ENCODE data around the gene UPK3A.

UPK3A gene

DNA sequence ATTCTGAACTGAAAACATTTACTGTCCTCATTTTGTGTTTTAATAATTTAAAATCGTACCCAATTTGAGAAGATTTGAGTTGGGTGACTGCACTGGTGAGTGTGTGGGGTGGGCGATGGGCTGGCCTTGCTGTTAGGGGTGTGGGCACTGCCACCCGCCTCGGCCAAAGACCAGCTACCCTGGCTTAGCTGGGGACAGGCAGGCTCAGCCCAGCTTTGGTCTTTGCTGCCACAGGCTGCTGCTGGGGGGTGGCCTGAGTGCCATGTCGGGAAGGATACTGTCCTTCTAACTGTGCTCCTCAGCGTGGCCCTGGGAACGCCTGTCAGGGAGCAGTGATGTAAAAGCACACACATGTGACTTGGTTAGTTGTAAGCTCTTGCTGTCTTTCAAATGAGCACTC, 47.3 kb downstream of the UPK3A start:
- no peak for DNase-seq

DNA sequence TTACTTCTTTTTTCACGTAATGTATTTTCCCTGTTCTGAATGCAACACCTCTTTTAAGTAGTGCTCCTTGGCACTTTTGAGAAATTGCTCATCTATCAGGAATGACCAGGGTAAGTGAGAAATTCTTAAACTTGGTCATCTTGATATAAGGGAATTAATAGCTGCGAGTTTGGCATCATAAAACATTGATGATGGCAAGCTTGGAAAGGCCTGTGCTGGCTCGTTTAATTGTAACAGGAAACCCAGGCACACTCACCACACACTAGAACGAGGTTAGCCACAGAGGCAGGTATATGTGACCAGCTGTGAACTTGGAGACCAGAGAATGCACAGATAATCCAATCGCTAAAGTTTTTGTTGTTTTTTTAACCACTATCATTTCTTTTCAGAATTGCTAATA, 49.3 kb downstream of the UPK3A start:
- no peak for DNase-seq

DNA sequence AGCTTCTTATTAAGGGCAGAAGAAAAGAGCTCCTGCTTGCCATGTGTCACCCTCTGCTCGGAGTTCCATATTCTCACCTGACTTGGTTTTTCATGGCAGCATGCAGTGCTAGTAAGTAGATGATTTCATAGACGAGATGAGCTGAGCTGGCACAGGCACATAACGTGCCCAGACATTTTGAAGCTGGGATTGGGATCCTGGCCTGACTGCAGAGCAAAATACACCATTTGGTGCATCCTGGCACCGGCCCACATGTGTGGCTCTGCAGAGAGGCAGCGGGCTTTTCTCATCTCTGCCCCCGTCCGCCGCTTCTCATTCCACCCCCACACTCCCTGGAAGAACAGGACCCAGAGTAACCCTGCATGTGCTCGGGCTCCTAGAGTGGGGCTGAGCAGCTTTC, 49.8 kb downstream of the UPK3A start:
- no peak for DNase-seq

DNA sequence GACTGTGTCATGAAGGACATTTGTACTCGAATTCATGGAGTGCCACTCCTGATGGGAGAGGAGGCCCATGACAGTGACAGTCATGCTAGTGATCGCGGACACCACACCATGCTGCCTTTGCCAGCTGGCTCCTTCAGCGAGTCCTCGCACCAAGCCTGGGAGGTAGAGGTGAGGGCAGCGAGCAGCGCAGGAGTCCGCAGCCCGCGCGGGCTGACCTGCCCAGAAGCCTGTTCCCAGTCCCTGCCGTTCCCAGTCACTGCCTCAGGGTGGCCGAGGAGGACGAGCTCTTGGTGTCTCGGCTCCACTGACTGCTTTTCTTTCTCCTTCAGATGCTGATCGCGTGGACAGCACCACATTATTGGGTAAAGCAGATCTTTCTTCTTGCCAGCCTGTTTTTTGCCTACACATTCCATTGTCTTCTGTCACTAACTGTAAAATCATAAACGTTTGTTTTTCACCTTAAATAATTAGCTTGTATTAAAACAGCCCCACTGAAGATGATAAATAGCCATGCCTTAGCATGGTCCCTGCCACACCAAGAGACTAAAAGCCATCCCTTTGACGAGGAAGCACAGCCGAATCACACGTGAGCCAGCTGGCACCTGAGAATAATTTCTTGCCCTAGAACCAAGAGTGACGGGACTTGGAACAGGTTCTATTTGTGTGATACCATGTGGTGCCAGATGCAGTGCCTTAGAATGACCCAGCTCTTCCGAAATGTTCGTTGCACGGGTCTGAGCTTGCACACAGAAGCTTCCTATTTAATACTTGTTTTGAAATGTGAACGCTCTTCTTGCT, 50.5 kb downstream of the UPK3A start:
- no peak for DNase-seq

DNA sequence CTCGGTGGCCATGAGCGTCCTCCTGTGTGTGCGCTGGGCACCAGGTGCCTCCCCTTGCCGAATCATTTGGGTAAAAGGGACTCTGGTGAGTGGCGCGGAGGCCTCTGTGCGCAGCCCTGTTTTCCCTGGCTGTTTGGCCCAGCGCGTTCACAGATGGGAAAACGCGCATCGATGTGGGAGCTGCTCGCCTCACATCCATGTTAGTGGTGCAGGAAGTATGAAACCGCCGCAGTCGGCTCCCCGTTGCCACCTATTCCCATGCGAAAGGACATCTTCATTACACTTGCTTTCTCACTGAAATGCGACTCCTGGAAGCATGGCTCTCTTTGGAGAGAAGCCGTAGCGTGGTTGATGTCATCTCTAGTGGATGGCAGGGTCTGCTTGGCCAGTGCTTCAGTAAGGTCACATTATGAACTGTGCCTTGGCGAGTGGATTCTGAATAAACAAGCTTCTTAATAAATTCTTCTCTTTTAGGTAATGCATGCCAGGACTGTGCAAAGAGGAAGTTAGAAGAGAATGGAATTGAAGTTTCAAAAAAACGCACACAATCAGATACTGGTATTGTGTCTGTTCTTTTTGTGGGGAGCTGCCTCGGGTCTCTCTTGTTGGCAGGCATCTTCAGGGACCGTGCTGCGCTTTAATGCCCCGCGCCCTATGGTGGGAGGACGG, 51.2 kb downstream of the UPK3A start:
- DNase-seq = no peak

DNA sequence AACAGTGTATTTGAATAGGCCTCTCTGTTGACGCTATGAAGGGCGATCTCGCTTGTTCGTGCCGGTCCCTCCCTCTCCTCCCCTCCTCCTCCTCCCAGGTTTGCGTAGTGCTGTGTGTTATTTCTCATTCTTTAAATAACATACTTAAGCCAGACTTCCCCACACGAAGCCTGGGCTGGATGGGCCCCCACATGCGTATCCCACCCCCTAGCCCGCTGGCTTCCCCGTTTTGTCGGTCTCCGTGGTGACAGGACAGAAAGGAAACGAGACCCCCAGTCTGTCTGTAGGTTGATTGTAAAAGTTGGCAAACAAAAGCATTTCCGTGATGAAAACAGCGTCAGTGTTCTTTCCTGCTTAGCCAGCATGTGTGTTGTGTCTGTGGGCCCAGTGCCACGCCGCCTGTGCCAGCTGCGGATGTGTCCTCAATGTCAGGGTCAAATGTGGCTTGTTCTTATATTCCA, 52.3 kb downstream of the UPK3A start:
- DNase-seq = no peak

DNA sequence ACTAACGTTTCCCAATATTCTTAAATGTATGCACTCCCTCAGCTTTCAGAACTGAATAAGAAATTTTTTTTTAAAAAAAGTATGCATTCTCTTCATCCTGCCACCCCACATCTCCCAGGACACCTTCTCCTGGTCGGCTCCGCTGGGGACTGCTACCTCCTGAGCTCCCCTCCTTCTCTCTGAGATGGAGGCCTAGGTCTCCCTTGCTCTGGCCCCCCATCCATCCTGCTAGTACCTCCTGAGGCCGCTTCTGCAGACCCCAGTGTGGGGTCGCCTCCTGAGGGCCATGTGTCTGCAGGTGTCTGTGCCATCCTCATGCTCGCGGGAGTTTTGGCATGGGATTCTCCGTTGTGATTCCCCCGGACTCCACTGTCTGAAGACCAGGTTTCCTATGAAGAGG, 52.8 kb downstream of the UPK3A start:
- DNase-seq = no peak

DNA sequence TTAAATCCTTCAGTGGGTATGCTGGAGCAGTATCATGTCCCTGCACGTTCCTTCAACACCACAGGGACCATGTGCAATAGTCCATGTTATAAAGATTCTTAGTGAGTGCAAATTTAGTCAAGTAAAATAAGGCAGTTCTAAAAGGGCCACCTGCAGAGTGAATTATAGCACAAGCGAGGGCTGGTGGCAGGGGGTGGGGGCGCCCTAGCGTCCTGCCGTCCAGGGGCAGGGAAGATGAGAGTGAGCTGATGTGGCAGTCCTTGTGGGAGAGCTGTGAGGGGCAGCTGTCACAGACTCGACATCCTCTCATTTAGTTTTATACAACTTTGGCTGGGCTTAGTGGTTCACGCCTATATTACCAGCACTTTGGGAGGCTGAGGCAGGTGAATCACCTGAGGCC, 54.0 kb downstream of the UPK3A start:
- DNase-seq = no peak

DNA sequence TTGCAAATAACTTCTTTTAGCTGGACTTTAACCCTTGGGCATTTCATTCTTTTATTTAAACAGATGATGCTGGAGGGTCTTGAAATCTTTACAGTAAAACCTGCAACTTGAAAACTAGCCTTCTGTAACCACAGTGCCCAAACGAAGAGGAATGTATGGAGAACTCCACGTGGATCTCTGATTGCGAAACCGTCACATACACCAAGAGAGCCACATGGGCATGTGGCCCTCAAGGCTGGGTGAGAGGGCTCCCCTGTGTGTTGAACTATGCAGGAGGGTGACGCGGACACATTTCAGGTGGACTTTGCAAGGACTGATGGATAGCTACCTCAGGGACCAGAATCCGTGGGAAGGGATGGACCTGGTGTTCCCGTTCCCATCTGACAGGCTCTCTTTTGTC, 55.6 kb downstream of the UPK3A start:
- DNase-seq = no peak

DNA sequence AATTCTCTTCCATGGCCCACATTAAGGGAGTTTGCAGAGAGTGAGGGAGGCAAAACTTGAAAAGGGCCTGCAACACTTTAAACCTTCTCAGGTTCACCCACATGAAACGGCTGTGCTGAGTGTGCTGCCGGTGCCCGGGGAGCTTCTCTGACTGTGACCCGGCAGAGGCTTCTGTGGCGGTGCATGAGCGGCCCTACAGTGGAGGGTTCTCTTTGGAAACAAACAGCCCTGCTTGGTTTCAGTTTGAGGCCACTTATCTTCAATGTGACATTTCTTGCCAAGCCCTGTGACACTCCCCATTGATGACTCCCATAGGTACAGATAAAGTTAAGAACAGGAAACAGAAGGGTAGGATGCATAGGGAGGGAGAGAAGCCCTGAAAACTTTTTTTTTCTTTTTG, 56.7 kb downstream of the UPK3A start:
- DNase-seq = peak; percentile 37 to 49

DNA sequence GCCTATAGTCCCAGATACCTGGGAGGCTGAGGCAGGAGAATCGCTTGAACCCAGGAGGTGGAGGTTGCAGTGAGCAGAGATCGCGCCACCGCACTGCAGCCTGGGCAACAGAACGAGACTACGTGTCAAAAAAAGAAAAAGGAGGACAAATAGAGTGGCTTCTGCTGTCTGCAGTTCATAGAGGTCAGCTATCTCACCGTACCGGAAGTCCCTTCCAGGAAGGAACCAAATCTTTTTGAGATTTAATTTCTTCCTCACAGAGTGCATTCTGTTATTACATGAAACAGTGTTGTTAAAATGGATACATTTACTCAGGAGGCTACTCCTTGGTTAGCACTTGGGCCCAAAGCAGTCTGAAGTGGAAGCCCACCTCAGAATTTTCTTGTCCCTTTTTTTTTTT, 58.4 kb downstream of the UPK3A start:
- DNase-seq = no peak

DNA sequence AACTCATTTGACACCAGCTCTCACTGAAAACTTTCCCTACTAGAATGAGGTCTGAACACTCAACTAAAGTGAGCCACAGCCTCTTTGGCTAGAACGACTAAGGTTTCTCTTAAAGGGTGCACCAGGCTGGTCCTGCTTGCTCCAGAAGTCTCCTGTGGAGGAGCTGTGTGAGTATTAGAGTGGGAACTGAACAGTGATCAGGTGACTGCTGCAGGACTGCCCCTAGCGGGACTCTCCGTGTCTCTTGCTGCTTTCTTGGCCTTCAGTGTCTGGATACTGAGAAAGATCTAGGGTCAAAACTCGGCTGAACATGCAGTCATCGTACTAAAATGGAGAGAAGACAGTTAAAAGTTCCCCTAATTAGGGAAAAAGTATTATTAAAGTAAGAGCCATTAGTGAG, 59.6 kb downstream of the UPK3A start:
- no peak for DNase-seq
